OCI-M2 (cell line): ENCODE measurements around the gene UGT1A10.

Experiments
- DNase-seq: peaks from one replicate; lab custom pipeline; 2025; ENCODE audit not compliant: unreplicated experiment; lab: John Stamatoyannopoulos, UW

UGT1A10 gene

DNA sequence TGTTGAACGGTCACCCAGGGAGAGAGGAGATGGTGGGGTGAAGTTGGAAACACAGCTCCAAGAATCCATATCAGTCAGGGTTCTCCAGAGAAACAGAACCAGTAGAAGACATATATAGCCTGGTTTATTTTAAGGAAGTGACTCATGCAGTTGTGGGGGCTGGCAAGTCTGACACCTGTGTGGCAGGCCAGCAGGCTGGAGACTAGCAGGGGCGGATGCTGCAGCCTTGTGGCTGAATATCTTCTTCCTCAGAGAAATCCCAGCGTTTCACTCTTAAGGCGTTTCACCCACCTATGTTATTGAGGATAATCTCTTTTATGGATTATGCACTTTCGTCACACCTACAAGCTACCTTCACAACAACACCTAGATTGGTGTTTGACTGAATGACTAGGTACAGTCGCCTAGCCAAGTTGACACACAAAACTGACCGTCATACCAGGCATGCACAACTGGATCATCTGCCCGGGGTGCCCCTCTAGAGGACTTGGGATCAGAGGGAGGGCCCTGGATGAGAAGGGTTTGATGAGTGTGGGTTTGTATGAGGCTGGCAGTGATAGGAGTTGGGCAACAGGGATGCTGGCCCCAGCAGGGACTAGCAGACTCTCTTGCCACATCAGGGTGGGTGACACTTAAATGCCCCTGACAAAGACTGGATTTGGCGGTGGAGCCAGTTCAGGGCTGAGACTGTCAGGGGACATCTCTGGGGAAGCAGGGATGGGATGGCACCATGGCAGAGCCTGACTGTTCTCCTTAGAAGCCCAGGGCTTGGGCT lies 165.3 kb downstream of the UGT1A10 start:
- DNase-seq, result no peak

DNA sequence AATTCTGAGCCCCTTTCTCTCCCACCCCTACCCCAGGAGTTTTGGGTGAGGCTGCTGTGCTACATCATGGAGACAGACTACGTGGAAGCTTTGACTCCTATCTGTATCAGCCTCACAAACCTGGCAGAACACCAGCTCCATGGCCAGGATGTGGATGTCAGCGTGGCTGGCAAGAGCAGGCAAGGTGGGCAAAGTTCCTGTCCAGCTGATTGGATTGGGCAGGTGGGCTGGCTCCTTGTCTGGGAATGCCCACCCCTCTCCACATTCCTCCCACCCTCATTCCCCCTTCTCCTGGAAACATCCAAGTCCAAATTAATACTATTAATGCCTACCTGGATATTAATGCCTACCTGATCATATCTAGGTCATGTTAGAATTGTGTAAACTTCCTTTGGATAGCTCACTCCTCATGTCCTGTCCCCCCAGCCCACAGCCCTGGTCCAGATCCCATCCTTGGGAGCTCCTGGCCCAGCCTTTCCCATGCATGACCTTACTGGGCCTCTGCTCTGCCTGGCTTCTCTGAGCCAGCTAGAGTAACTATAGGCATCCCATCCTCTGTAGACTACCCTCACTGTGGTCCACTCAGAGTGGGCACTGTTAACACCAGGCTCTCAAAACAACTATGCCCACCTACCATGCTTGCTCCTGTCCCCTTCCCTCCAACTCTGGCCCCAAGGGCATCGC lies 166.0 kb downstream of the UGT1A10 start:
- no peak for DNase-seq

DNA sequence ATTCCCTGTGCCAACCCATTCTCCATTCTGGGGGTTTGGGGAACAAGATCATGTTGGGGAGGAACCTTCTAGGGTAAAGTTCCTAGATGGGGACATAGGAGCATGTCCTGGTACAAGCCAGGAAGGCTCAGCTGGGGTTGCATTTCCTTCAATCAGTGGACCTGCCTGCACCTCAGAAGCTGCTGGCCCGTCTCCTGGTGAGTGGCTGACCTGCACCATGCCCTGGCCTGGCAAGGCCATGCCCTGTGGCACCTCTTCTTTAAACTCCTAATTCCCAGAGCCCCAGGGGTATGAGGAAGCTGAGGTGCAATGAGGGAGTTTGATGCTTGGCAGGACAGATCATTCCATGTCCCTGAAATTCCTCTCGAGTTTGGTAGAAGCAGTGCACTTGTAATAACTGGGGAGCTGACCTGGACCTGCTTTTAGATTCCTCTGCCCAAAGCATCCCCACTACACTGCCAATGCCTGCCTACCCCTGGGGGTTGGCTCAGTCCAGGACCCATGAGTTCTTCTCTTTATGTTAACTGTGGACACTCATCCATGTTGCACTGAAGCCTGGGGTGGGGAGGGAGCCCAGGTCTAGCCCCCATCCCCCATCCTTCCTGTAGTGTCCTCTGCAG lies 167.2 kb downstream of the UGT1A10 start:
- no peak for DNase-seq

DNA sequence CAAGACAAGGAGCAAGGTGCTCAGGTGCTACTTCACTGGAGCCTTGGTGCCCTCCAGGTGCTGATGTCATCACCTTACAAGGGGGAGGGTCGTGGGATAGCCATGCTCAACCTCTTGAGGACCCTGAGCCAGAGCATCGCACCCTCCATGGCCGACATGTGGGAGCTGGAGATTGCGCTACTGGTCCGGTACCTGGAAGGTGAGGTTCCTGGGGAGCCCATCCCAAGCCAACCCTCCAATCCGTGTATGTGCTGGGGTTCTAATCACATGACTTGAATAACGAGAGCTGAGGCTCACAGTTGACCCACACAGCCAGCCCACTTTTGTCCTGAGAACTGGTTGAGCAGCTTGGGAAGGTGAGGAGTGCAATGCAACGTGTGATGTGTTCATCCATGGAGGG lies 167.7 kb downstream of the UGT1A10 start:
- DNase-seq, result no peak

DNA sequence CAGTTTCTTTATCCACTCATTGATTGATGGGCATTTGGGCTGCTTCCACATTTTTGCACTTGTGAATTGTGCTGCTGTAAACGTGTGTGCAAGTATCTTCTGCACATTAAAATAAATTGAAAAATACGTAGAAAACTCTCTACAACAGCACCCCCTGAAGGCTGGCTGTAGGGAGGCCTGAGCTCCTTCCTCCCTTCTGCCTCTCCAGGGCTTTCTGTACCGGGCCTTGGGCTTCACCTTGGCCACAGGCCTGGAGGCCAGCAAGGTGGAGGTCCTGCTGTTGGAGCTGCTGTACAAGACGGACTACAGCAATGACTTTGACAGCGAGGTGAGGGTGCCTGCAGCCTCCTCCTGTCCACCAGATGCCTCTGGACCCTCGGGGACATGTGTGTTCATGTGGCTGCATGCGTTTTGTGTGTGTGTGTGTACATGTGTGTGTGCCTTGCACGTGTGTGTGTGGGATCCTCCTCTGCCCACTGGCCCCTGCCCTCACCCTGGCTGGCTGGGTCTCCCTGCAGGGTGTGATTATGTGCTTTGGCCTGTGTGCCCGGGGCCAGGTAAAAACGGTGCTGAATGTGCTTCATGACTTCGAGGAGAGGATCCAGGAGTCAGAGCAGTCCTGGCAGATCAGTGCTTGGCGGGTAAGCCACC lies 171.1 kb downstream of the UGT1A10 start:
- DNase-seq, result no peak

DNA sequence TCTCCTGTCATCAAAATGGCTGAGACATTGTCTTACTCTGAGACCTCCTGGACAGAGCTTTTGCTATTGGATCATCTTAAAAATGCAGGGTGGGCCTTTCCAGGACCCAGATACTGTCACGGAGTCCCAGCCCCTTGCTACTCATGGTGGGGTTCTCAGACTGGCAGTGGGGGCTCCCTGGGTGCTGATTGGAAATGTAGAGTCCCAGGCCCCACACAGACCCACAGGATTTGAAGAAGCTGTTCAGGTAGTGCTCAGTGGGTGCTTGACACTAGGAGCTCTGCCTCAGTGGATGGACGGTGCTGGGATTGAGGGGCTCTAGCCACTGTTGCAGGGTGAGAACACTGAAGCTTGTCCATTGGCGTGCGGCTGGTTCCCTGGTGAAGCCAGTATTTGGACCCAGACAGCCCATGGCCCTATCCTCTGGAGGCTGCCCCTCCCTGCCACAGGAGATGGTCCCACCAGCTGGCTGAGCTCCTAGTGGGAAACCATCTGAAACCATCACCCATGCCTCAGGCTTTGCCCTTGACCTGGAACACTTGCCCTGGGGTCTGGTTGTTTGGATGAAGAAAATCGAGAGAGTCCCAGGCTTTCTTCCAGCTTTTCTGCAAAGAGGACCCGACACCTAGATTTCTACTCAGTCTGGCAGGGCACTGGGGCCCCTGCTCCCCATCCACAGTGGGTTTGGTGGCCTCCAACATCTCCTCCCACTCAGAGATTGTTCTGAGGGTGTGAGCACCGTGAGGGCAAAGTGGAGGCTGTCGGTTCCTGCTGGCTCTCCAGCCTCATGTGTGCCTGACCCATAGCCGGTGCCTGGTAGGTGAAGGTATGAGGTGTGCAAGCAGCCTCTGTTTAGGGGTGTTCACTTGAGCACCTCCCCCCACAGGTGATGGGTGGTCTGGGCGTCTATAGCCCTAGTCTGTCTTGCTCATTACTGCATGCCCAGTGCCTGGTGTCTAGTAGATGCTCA lies 172.0 kb downstream of the UGT1A10 start:
- DNase-seq, result no peak

DNA sequence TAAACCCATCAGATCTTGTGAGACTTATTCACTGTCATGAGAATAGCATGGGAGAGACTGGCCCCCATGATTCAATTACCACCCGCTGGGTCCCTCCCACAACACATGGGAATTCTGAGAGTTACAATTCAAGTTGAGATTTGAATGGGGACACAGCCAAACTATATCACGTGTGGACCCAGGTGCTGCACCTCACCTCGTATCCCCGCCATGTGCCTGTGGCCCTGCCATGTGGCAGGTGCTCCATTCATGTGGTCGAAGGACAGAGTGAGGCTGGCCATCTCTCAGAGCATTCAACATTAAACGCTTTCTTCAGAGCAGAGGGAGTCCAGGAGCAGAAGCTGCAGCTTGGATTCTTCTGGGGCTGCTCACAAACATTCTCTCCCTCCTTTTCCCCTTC lies 174.1 kb downstream of the UGT1A10 start:
- no peak for DNase-seq

DNA sequence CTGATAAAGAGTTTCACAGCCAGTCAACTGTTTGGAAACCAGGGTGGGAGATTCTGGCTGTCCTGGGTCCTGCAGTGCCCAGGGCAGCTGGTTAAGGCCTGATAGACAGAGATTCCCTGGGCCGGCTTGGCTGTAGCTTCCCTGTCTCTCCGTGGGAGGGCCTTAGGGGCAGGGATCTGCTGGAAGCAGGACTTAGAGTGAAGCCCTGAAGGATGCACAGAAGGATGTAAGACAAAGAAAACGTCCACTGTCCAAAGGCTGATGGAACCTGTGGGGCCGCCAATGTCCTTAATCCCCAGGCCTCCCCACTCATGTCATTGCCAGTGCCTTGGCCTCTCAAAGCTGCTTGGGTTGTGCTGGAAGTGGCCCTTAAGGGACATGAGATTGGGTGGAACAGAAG lies 174.8 kb downstream of the UGT1A10 start:
- no peak for DNase-seq

DNA sequence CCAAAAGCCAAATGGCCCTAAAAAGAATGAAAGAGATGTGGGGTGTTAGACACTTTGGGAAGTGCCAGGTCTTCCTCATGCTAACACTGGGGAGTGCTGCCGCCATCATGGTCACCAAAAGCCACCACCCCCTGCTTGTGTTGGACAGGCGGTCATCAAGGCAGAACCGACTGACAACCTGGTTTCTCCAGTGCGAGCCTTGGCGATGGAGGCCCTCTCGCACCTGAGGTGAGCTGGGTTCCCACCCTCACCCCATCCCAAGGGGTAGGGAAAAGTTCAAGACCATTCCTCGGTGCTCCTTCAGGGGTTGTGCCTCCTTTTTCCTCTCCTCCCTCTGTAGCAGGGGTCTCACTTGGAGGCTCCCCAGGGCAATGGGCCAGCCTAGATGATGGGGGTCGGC lies 175.5 kb downstream of the UGT1A10 start:
- no peak for DNase-seq

DNA sequence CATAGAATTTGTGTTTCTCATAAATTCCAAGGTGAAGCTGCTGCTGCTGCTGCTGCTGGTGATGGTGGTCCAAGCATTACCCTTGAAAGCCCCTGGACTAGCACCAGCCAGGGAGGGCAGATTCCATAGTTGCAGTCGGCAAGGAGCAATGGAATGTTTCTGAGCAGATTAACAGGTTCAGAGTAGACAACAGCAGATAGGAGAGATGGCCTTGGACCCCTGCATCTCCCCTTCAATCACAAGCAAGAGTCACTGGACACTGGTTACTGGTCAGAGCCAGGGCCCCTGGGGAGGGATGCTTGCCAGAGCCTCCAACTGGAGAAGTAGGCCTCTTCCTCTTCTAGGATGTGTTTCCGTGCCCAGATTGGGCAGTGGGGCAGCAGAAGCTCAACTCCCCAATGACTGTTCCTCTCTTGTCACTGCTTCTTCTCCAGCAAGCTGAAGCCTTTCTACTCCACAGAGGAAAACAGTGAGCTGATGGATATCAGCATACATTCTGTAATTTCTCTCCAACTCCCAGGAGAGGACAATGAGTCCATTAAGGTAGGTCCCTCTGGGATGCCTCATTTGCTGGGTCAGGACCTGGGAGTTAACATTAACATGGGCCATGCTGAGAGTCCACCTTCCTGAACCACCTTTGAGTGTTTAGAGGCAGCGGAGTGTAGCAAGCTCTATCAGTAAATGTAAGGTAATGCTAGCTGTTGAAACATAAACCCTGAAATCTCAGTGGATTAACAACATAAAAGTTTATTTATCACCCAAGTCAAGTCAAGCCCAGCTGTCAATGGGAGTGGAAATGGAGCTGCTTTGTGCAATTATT lies 177.2 kb downstream of the UGT1A10 start:
- DNase-seq, result no peak

DNA sequence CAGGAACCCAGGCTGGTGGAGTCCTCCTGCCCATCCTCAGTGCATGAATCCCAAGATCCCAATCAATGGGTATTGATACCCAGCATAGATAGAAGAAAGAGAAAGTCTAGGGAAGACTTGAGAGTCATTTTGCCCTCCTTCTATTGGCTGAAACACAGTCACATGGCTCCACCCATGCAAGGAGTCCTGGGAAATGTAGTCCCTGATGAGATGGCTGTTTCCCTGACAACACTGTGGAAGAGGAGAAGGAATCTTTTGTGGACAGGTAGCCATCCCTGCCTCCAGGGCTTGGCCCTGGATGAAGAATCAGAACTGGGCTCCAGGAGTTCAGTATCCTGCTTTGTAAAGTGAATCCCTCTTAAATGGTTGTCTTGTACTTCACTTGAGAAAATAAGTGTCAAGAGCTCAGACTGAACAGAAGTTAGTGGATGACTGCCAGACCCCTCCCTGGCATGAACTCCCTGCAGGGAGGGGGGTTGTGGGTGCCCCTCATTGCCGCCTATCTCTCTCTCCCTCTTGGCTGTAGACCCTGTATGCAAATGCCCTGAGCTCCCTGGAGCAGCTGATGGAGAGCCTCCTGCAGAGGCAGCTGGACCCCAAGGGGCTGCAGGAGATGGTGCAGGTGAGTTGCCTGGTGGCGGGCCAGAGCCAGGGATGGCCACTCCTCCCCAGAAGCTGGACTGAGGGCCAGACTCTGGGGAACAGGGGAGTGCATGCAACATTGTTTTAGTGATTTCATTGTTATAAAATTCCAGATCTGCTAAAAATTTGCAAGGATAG lies 178.0 kb downstream of the UGT1A10 start:
- DNase-seq, result no peak

DNA sequence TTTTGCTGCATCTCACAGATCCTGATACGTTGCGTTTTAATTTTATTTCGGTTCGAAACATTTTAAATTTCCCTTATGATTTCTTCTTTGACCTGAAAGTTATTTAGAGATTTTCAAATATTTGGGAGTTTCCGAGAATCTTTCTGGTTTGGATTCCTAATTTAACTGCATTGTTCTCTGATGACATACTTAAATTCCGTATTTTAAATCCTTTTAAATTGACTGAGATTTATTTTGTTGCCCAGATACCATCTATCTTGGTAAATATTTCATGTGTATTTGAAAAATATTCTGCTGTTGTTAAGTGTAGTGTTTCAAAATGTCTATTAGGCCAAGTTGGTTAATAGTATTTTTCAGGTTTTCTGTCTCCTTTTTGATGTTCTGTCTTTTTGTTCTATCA lies 179.6 kb downstream of the UGT1A10 start:
- no peak for DNase-seq

DNA sequence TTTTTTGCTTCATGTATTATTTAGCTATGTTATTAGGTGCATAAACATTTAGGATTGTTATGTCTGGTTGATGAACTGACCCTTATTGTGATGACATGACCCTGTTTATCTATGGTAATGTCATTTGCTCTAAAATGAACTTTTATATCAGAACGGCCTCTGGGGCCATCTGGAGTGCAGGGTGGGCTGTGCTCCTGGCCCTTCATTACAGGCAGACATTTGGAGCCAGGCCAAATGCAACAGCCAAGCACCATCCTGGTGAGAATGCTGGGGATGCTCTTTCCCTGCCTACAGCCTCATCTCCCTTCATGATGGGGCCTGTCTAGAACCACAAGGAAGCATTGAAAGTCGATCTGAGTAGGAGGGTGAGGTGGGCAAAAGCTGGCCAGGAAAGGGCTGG lies 180.1 kb downstream of the UGT1A10 start:
- DNase-seq, result no peak

DNA sequence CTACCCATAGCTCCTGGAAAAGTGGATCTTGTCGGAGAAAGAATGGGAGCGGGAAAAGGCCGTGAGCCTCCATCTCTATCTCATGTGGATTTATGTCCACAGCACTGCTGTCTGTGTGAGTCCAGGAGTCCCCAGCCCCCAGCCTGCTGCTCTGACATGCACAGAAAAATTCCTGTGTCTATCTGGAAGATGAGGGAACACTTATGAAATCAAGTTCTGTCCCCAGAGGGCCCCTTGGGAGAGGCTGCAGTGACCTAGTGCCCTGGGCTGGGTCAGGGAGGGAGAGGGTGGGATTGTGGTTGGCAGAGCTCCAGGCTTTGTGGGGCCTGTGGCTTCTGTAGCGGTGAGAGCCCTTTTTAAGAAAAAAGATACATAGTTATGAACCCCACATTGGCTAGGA lies 180.5 kb downstream of the UGT1A10 start:
- DNase-seq, result no peak

DNA sequence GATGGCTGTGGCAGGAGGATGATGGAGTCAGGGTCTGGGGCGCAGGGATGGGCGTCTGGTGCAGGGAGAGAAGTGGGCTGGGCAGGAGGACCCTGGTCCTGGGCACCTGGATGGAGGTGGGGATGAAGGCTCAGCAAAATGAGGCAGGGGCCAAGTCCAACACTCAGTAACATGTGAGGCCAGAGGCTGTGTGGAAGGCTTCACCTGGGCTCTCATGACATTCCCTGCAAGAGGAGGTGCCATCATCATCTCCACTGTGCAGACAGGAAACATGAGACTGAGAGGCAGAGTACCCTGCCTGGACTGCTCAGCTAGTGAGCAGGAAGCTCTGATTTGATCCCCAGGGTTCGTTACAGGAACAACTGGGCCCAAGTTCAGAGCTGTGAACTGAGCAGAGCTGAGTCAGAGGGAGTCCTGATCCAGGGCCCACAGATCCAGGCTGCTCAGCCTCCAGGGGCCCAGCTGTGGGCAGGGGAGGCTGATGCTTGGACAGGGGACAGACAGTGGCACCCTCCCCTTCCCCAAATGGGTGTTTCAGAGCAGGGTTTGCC lies 181.2 kb downstream of the UGT1A10 start:
- DNase-seq, result no peak

DNA sequence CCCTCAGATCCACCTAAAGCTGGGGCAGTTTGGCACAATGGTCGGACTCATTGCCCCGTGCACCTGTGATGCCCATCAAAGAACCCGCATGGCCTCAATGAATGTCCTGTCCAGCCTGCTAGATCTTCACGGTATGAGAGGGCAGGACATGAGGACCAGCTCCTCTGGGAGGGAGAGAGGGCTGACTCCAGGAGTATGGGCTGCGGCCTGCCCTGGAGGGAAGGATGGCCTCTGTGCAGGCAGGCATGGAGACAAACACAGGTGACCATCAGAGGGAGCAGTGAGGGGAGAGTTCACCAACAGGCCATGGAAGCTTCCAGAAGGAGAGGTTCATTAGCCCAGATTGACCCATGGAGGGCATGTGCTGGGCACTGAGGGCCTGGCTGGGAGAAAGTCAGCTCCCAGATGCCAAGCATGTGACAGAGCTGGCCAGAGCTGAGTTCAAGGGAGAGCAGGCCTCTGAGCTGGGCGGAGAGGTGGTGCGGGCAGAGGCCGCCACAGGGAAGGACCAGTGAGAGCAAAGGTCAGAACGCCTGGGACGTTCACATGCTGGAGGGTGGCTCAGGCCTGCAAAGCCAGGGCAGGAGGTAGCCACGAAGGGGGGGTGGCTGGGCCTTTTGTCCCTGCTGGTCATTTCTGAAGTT lies 181.9 kb downstream of the UGT1A10 start:
- no peak for DNase-seq

DNA sequence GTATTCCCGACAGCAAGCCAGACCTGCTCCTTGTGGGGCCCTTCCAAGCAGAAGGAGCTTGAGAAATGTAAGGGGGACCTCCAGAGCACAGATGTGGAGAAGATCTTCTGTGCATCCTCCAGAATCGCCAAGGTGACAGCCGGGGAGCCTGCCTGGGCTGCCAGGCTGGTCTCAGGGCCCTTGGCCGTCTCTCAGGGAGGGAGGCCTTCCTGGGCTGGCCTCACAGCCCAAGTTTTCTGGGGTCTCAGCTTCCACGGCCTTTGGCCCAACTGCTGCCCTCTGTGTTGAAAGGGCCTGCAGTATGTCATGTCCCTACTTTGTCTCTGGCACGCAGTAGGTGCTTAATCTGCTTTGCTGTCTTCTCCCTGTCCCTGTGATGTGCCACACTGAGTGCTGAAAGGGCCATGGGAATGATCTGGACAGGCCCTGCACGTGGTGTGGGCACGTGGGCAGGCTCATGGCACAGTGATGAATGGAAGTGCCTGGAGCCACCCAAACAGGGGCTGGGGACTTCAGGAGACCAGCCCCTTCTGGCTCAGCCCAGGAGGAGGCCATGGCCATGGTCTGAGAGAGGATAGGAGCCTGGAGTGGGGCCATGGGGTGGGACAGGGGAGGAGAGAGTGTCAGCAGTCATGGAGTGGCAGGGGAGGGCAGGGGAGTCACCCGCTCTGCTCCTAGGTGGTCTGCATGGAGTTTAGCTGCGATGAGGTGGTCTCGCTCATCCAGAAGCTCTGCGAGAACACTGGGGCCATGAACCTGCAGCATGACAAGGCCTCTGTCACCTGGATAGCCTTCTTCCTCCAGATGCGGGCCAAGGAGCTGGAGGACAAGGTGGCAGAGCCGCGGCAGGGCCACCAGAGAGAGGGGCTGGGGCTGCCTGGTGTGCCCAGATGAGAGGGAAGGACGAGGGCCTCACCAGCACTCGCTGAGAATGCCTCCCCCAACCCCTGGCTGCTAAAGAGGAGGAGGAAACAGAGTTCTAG lies 182.7 kb downstream of the UGT1A10 start:
- no peak for DNase-seq
